ENCODE results near the gene DCLRE1B.

DNA sequence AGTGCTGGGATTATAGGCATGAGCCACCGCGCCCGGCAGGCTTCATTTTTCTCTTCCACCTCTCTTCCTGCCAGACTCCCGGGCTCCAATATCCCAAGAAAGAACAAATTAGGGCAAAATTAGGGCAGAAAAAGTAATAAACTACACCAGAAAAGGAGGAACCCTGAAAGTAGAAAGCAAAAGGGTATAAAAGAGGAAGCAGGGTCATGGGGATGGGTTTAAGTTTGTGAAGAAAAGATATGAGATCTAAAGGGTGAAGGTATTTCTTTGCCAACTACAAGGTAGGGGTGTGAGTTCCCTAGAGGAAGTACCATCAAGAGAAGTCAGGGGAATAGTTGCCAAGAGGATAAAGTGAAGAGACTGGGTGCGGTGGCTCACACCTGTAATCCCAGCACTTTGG lies 43.5 kb upstream of the DCLRE1B start:
- TF ChIP-seq, protein P1, sequence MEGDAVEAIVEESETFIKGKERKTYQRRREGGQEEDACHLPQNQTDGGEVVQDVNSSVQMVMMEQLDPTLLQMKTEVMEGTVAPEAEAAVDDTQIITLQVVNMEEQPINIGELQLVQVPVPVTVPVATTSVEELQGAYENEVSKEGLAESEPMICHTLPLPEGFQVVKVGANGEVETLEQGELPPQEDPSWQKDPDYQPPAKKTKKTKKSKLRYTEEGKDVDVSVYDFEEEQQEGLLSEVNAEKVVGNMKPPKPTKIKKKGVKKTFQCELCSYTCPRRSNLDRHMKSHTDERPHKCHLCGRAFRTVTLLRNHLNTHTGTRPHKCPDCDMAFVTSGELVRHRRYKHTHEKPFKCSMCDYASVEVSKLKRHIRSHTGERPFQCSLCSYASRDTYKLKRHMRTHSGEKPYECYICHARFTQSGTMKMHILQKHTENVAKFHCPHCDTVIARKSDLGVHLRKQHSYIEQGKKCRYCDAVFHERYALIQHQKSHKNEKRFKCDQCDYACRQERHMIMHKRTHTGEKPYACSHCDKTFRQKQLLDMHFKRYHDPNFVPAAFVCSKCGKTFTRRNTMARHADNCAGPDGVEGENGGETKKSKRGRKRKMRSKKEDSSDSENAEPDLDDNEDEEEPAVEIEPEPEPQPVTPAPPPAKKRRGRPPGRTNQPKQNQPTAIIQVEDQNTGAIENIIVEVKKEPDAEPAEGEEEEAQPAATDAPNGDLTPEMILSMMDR (IDR thresholded peaks at IDR 0.05): no peak
- no peak for TF ChIP-seq POLR2A (IDR thresholded peaks at IDR 0.05)

All from uterus (tissue), 2 donors.